ENCODE data around the gene KIF13A. TPM values are rescaled to one million over a fixed set of nuclear protein-coding genes. Genes with fewer than 3 reads are reported as not detected.
"Not testable (repeated sequence)": the region's sequence is repeated elsewhere in the genome, so short reads cannot be mapped to it uniquely, and the experiment has no call there.

Gene KIF13A
- total RNA-seq, 1 donor from 2014 or later, result 27.8 TPM

GRCh38 chr6:17869753-17870050 lies 117.7 kb downstream of the KIF13A start:
- DNase-seq, result no peak

- DNase-seq, result no peak
Observed at GRCh38 chr6:17869010-17869752, 118.3 kb downstream of the KIF13A start.

GRCh38 chr6:17867880-17868279 lies 119.6 kb downstream of the KIF13A start:
- no peak for DNase-seq

GRCh38 chr6:17866876-17867444 lies 120.5 kb downstream of the KIF13A start:
- no peak for DNase-seq

- DNase-seq, result peak; percentile 62
Observed at GRCh38 chr6:17865798-17866725, 121.4 kb downstream of the KIF13A start.

- no peak for DNase-seq
Observed at GRCh38 chr6:17865243-17865642, 122.2 kb downstream of the KIF13A start.

- no peak for DNase-seq
Observed at GRCh38 chr6:17863901-17864754, 123.3 kb downstream of the KIF13A start.

- DNase-seq, result no peak
Observed at GRCh38 chr6:17861361-17861760, 126.1 kb downstream of the KIF13A start.

GRCh38 chr6:17859846-17860245 lies 127.6 kb downstream of the KIF13A start:
- DNase-seq, result no peak

GRCh38 chr6:17858584-17858983 lies 128.9 kb downstream of the KIF13A start:
- no peak for DNase-seq

- not testable (repeated sequence) for DNase-seq
Observed at GRCh38 chr6:17857188-17857587, 130.2 kb downstream of the KIF13A start.

- DNase-seq, result no peak
Observed at GRCh38 chr6:17856306-17856705, 131.1 kb downstream of the KIF13A start.

- no peak for DNase-seq
Observed at GRCh38 chr6:17855381-17855780, 132.1 kb downstream of the KIF13A start.

- no peak for DNase-seq
Observed at GRCh38 chr6:17853533-17853932, 133.9 kb downstream of the KIF13A start.

GRCh38 chr6:17851720-17852161 lies 135.7 kb downstream of the KIF13A start:
- DNase-seq, result no peak

- DNase-seq, result no peak
Observed at GRCh38 chr6:17851001-17851719, 136.3 kb downstream of the KIF13A start.

GRCh38 chr6:17850281-17850680 lies 137.2 kb downstream of the KIF13A start:
- no peak for DNase-seq

- DNase-seq, result no peak
Observed at GRCh38 chr6:17847203-17847760, 140.2 kb downstream of the KIF13A start.

- no peak for DNase-seq
Observed at GRCh38 chr6:17846762-17847161, 140.7 kb downstream of the KIF13A start.

GRCh38 chr6:17845598-17845997 lies 141.8 kb downstream of the KIF13A start:
- DNase-seq, result no peak

GRCh38 chr6:17844967-17845366 lies 142.5 kb downstream of the KIF13A start:
- not testable (repeated sequence) for DNase-seq

Data from occipital lobe (tissue), 2 donors.